HG03457 (cell line): ENCODE results near the gene PXMP4.
"Not testable (repeated sequence)": the region's sequence is repeated elsewhere in the genome, so short reads cannot be mapped to it uniquely, and the experiment has no call there.

ENCODE experiments used
- ATAC-seq: cut with Tn5 transposase; IDR thresholded peaks from one replicate; pipeline ENCODE4 v1.9.1; 2021; ENCODE audit warnings: moderate number of reproducible peaks; ENCODE audit not compliant: unreplicated experiment

PXMP4 gene

GRCh38 chr20:33719989-33720709 lies at the start of gene PXMP4:
PXMP4 (minus strand) TSS chr20:33720310; CDS start chr20:33720207, 103 bp downstream.
- ATAC-seq, result peak; percentile 83

GRCh38 chr20:33769043-33769442 lies 48.9 kb upstream of the PXMP4 start:
- ATAC-seq, result no peak

GRCh38 chr20:33767777-33768138 lies 47.6 kb upstream of the PXMP4 start:
- ATAC-seq, result no peak

- ATAC-seq, result no peak
Observed at GRCh38 chr20:33766686-33767085, 46.6 kb upstream of the PXMP4 start.

- ATAC-seq, result no peak
Observed at GRCh38 chr20:33765592-33765991, 45.5 kb upstream of the PXMP4 start.

- ATAC-seq, result no peak
Observed at GRCh38 chr20:33765099-33765498, 45.0 kb upstream of the PXMP4 start.

GRCh38 chr20:33761698-33762250 lies 41.7 kb upstream of the PXMP4 start:
- no peak for ATAC-seq

- ATAC-seq, result no peak
Observed at GRCh38 chr20:33757458-33757857, 37.3 kb upstream of the PXMP4 start.

GRCh38 chr20:33757046-33757445 lies 36.9 kb upstream of the PXMP4 start:
- no peak for ATAC-seq

- not testable (repeated sequence) for ATAC-seq
Observed at GRCh38 chr20:33755936-33756490, 35.9 kb upstream of the PXMP4 start.

GRCh38 chr20:33753763-33754162 lies 33.7 kb upstream of the PXMP4 start:
- no peak for ATAC-seq

GRCh38 chr20:33753143-33753542 lies 33.0 kb upstream of the PXMP4 start:
- ATAC-seq, result no peak

GRCh38 chr20:33751775-33752174 lies 31.7 kb upstream of the PXMP4 start:
- no peak for ATAC-seq

GRCh38 chr20:33746325-33746998 lies 26.4 kb upstream of the PXMP4 start:
- no peak for ATAC-seq

- ATAC-seq, result no peak
Observed at GRCh38 chr20:33744773-33745385, 24.8 kb upstream of the PXMP4 start.

- ATAC-seq, result no peak
Observed at GRCh38 chr20:33744181-33744580, 24.1 kb upstream of the PXMP4 start.

- ATAC-seq, result no peak
Observed at GRCh38 chr20:33740189-33740588, 20.1 kb upstream of the PXMP4 start.

- ATAC-seq, result no peak
Observed at GRCh38 chr20:33739493-33739892, 19.4 kb upstream of the PXMP4 start.

GRCh38 chr20:33736962-33737361 lies 16.9 kb upstream of the PXMP4 start:
- no peak for ATAC-seq

GRCh38 chr20:33733654-33734576 lies 13.8 kb upstream of the PXMP4 start:
- ATAC-seq, result no peak
